Activated T-helper 1 cell treated with anti-CD3 and anti-CD28 coated beads, Interleukin-2, amount 50 U/mL, for 16 hours (primary cell): ENCODE data around the gene DSCAML1.
"Not testable (repeated sequence)": the region's sequence is repeated elsewhere in the genome, so short reads cannot be mapped to it uniquely, and the experiment has no call there.

Experiments
- DNase-seq, 2 donors: peaks; one replicate each; pipeline ENCODE4 v3.0.0-alpha.2; 2020; ENCODE audit warnings: low read depth in 1 of 2, low spot score in 1 of 2

DSCAML1 gene

GRCh38 chr11:117457835-117458234 lies 339.2 kb downstream of the DSCAML1 start:
- no peak for DNase-seq

DNA sequence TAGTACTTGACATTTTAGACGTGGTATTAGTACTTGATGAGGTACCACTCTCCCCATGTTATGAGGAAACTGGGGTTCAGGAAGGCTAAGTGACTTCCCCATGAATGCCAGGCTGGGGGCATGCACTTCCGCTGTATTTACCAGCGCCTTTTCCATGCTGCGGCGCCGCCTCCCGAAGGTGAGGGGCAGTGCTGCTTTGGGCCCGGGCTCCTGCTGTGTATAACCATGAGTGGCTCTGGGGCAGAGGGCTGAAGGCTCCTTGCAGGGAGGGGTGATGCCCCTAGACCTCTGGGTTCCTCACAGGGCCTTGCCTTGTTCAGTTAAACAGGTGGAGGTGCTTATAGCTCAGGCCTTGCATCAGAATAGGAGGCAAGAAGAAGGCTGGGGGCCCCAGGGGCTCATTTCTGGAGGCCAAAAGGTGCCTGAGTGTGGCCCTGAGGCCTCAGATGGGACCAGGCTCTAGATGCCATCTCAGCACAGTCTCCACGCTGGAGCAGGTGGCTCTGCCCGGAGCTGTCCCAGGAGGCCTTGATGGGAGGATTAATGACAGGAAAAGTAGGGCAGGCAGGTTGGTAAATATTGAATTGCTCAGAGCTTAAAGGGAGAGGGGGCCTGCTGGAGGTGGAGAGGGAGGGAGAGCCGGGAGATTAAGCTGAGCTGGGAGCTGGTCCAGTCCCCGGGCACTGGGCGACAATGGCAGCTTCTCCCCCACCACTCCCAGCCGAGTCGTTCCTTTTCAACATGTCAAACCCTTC lies 339.8 kb downstream of the DSCAML1 start:
- DNase-seq = no peak

DNA sequence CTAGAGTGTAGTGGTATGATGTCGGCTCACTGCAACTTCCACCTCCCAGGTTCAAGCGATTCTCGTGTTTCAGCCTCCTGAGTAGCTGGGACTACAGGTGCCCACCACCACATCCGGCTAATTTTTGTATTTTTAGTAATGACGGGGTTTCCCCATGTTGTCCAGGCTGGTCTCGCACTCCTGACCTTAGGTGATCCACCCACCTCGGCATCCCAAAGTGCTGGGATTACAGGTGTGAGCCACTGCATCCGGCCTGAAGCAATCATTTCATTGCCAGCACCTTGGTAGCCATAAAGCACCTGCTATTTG lies 340.3 kb downstream of the DSCAML1 start:
- not testable (repeated sequence) for DNase-seq

DNA sequence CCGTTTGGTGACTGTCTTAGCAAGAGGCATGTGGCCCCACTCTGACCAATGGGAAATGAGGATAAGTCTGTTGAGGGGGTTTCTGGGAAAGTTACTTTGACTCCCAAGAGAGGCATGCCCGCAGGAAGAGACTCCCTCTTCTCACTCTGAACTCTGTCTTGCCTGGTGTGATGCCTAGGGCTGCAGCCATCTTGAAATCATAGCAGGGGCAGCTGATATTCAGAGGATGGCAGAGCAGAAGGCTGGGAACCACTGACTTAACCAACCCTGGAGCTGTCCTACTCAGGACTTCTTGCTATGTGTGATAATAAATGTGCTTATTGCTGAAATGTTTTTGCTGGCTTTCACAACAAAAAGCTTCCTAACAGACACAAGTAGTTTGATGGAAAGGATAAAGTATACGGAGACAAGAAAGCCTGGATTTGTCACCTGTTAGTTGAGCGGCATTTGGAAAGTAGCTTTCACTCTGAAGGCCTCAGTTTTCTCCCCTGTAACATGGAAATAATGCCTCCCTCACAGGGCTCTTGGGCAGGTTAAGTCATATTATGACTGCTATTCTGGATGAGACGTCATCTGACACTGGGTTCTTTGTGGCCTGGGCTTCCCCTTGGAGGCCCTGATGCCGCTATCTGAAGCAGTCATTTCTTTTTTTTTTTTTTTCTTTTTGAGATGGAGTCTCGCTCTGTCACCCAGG lies 340.8 kb downstream of the DSCAML1 start:
- DNase-seq = no peak

DNA sequence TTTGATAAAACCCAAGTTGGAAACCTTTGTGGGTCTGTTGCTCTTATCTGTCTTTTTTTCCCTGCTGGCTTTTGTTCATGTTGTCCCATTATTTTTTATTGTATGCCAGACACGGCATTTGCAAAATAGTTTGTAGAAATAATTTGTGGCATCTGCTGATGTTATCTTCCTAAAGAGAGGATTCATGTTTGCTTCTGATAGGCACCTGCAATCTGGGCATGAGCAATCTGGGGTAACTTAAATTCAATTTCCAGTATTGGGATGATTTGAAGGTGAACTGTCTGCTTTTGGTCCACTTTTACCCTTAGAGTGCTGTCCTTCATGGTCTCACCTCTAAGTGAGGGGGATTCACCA lies 342.5 kb downstream of the DSCAML1 start:
- DNase-seq = no peak

GRCh38 chr11:117453886-117454563 lies 343.0 kb downstream of the DSCAML1 start:
- no peak for DNase-seq

DNA sequence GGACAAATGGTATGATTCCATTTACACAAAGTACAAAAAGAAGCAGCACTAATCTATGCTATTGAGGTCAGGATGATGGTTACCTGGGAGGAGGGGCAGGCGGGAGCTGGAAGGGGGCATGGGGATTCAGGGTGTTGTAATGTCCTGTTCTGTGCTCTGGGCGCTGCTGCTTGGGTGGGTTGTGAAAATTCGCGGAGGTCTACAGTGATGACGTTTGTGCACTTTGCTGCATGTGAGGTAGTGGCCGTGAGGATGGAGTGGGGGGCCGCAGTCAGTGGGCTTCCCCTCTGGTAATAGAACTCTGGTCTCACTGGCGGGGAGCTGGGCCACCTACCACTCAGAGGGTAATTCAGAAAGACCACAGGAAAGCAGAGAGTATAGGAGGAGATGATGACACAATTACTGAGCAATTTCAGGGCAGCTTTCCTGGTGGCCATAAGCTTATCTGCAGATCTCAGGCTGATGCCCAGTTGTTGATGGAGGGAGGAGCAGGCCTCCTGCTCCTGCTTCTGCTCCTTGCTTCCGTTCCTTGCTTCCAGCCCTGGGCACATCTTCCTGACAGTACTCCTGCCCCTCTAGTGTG lies 347.8 kb downstream of the DSCAML1 start:
- DNase-seq = no peak

- DNase-seq = no peak
These were observed 352.0 kb downstream of the DSCAML1 start for GRCh38 chr11:117444711-117445658.

- no peak for DNase-seq
These were observed 352.8 kb downstream of the DSCAML1 start for GRCh38 chr11:117444256-117444655.

DNA sequence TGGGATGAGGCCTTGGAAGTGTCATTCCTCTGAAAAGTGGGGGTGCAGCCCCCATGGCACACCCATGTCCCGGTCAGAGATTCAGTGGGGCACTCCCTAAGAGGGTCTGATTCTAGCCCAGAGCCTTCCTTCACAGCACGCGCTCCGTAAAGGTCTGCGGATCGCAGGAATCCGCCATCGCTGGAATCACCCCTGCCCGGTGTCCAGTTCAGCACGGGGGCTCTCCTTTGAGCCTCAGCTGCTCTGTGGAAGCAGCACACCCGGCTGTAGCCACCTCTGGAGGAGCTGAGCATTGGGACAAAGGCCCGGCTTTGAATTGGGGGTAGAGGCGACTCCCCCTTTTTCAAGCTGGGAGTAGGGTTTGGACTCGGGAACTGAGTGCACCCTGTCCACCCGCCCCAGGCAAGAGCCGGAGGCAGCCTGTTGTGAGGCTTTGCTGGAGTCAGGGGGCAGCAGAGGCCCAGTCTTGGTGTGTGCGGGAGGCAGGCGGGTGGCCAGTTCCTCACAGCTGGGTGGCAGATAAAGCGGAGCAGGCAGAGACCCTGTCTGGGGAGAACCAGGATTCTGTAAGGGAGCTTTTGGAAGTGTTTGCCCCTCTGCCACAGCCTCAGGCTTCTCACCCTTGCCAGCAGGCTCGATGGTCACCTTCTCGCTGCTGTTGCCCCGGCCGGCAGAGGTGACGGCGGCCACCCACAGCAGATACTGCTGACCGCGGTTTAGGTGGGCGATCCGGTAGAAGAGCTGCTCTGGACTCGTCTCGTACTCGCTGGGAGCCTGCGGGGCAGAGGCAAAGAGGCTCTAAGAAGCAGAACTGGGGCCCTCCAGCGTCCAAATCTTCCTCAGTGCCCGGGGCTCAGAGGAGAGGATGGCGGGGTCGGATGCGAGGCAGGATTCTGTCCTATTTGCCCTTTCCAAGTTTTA lies 353.5 kb downstream of the DSCAML1 start:
- DNase-seq = no peak

GRCh38 chr11:117442869-117443239 lies 354.2 kb downstream of the DSCAML1 start:
- no peak for DNase-seq

GRCh38 chr11:117442049-117442868 lies 354.8 kb downstream of the DSCAML1 start:
- no peak for DNase-seq

DNA sequence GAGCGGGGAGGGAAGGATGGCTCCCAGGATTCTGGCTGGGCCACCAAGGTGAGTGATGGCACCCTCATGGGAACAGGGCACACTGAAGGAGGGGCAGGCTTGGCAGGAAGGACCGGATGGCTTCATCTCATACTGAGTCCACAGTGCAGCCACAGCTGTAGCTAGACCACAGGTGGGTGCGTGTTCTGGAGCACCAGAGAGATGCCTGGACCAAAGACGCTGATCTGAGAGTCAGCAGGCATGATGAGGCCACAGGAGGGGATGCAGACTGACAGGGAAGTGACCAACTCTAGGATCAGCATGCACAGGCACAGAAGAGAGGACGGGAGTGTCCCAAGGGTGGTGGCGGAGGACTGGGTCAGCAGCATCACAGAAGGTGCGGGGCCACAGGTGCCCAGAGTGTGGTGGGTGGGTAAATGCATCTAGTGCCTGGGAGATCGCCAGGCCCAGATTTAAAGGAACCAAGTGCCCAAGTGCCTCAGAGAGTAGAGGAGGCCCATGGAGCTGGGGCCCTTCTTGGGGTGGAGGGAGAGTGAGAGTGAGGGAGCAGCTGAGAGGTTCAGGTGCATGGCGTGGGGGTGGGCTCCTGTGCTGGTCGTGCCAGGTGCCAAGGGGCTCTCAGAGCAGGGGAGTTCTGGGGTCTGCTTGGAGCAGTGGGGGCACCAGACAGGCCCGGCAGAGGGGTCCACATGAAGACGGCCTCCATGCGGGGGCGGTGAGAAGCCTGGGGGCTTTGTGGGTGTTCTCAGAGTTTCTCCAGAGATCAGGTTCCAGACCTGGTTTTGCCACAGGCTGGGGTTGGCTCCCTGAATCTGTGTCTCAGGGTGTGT lies 355.7 kb downstream of the DSCAML1 start:
- DNase-seq = no peak

GRCh38 chr11:117440258-117440657 lies 356.8 kb downstream of the DSCAML1 start:
- no peak for DNase-seq

DNA sequence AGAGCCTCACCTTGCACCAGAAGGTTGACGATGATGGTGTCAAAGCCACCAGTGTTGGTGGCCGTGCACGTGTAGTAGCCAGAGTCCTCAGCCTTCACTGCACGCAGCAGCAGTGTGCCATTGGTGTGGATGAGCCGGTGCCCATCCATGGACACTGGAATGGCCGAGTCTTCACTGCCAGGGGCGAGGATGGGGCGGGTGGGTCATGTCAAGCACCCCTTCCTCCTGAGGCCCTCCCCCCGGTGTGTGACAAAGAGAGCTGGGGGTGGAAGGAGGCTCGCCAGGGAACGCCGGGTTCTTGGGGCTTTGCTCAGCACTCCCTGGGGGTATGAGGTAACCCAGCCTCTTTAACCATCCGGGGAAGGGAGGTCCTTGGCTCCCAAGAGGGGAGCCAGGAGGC lies 357.8 kb downstream of the DSCAML1 start:
- DNase-seq = no peak

DNA sequence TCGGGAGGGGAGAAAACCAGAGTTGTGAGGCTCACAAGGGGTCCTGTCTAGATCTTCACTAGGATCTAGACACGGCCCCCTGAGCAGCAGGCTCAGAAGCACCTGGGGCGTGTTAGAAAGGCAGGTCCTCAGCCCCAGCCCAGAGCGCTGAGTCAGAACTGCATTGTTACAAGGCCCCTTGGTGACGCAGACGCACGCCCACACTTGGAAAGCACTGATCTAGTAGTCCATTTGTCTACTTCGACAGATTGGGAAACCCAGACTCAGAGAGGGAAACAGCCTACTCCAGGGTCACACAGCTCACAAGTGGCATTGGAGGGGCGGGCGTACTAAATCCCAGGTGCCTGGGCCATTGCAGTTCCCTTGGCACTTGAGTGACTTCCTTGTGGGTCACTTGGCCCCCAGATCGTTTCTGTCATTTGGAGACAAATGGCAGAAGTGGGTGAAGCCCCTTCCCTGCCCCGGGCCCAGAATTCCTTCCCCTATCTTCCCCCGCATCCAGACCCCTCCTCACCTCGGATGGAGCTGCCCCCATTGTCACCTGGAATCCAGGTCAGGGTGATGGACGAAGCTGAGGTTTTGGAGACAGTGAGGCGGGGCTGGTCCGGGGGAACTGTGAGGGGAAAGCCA lies 358.5 kb downstream of the DSCAML1 start:
- no peak for DNase-seq

GRCh38 chr11:117437791-117438130 lies 359.3 kb downstream of the DSCAML1 start:
- no peak for DNase-seq
